Esophagus muscularis mucosa (tissue), 4 donors: ENCODE results near the gene RAD51AP2.

Experiments
- EP300 ChIP-seq: sonication (generic); formaldehyde crosslinking; IDR thresholded peaks from one replicate; pipeline ENCODE4 v1.6.1; 2017; ENCODE audit warnings: antibody characterized with exemption
- POLR2A ChIP-seq: fragments of 450-650 bp; IDR thresholded peaks from one replicate; pipeline ENCODE4 v1.6.1; 2017; ENCODE audit warnings: antibody characterized with exemption, moderate library complexity, mild to moderate bottlenecking, low read depth
- POLR2AphosphoS5 ChIP-seq, 2 donors: sonication (generic); formaldehyde crosslinking; IDR thresholded peaks; one replicate each; pipeline ENCODE4 v1.6.1; 2017; ENCODE audit warnings: antibody characterized with exemption in 2 of 2
- TF ChIP-seq, protein P1 (sequence below), 3 experiments: fragments of 200-600 bp in 2 of 3; fragments of 450-650 bp in 1 of 3; sonication (generic) in 2 of 3; IDR thresholded peaks; one replicate each; pipeline ENCODE4 v1.5.1; 2017 to 2019; ENCODE audit warnings: antibody characterized with exemption in 3 of 3, mild to moderate bottlenecking in 2 of 3, moderate library complexity in 1 of 3

DNA sequence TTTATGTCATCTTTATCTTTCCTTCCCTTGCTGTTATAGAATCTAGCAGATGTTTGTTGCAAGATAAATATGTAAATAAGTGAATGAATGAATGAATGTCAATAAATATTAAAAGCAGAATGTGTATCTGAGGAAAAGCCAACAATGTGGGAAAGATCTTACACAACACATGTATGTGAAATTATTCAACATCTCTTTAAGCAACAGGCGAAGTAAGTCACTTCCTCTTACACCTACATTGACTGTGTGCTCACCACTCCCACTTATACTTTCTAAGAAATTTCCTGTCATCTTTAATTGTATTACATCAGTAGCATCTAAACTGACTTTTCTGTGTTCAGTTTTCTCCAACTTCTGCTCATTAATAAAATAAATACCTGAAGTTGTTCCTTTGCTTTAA lies 43.0 kb downstream of the RAD51AP2 start:
- TF ChIP-seq, protein P1, sequence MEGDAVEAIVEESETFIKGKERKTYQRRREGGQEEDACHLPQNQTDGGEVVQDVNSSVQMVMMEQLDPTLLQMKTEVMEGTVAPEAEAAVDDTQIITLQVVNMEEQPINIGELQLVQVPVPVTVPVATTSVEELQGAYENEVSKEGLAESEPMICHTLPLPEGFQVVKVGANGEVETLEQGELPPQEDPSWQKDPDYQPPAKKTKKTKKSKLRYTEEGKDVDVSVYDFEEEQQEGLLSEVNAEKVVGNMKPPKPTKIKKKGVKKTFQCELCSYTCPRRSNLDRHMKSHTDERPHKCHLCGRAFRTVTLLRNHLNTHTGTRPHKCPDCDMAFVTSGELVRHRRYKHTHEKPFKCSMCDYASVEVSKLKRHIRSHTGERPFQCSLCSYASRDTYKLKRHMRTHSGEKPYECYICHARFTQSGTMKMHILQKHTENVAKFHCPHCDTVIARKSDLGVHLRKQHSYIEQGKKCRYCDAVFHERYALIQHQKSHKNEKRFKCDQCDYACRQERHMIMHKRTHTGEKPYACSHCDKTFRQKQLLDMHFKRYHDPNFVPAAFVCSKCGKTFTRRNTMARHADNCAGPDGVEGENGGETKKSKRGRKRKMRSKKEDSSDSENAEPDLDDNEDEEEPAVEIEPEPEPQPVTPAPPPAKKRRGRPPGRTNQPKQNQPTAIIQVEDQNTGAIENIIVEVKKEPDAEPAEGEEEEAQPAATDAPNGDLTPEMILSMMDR (IDR thresholded peaks at IDR 0.05), result no peak
- TF ChIP-seq POLR2A (no peak), POLR2AphosphoS5 (IDR thresholded peaks at IDR 0.05) (no peak), EP300 (no peak)
